Neuronal stem cell (in vitro differentiated cells): Measurements from ENCODE around the gene MLXIPL.

ENCODE experiments used
- DNase-seq: peaks from one replicate; pipeline ENCODE4 v3.0.0-alpha.2; 2013; ENCODE audit warnings: low spot score
- H2AFZ ChIP-seq: one replicate; pipeline ENCODE4 v1.6.1; 2013; ENCODE audit warnings: mild to moderate bottlenecking, low read length, inconsistent platforms
- H2AK5ac ChIP-seq: 2 replicates; pipeline ENCODE4 v1.6.1; 2013; ENCODE audit warnings: low read depth, mild to moderate bottlenecking, inconsistent platforms, low read length, moderate library complexity, mixed read lengths
- H2BK120ac ChIP-seq: 2 replicates; pipeline ENCODE4 v1.6.1; 2013; ENCODE audit warnings: low read depth, mild to moderate bottlenecking, inconsistent platforms, low read length, moderate library complexity, mixed read lengths
- H2BK12ac ChIP-seq: one replicate; pipeline ENCODE4 v1.6.1; 2013; ENCODE audit warnings: low read length, inconsistent platforms
- H2BK15ac ChIP-seq: 2 replicates; pipeline ENCODE4 v1.6.1; 2013; ENCODE audit warnings: mild to moderate bottlenecking, low read length, inconsistent platforms, mixed read lengths
- H2BK5ac ChIP-seq: one replicate; pipeline ENCODE4 v1.6.1; 2013; ENCODE audit warnings: inconsistent platforms, mild to moderate bottlenecking, low read length, moderate library complexity
- H3K14ac ChIP-seq: one replicate; pipeline ENCODE4 v1.6.1; 2013; ENCODE audit warnings: low read length, inconsistent platforms
- H3K18ac ChIP-seq: 2 replicates; pipeline ENCODE4 v1.6.1; 2013; ENCODE audit warnings: low read length, inconsistent platforms
- H3K23ac ChIP-seq: 2 replicates; pipeline ENCODE4 v1.6.1; 2013; ENCODE audit warnings: low read depth, mild to moderate bottlenecking, mixed read lengths, low read length, inconsistent platforms; ENCODE audit not compliant: poor library complexity
- H3K27ac ChIP-seq: replicated peaks from 3 replicates; pipeline ENCODE4 v1.5.1; 2013; ENCODE audit warnings: low read length, inconsistent platforms
- H3K27me3 ChIP-seq, 3 experiments: 2 replicates each; pipeline ENCODE4 v1.6.1; 2013; ENCODE audit warnings: low read length in 3 of 3, mild to moderate bottlenecking in 2 of 3, inconsistent platforms in 1 of 3, low read depth in 1 of 3, mixed read lengths in 1 of 3, moderate library complexity in 1 of 3; ENCODE audit not compliant: control insufficient read depth in 3 of 3, insufficient read depth in 3 of 3
- H3K36me3 ChIP-seq, 2 donors: replicated peaks in 1 of 2; 2 replicates each; pipeline ENCODE4 v1.6.1; 2013; ENCODE audit warnings: low read length in 2 of 2; ENCODE audit not compliant: control insufficient read depth in 2 of 2, insufficient read depth in 2 of 2
- H3K4ac ChIP-seq: 2 replicates; pipeline ENCODE4 v1.6.1; 2013; ENCODE audit warnings: inconsistent platforms, mild to moderate bottlenecking, low read length, moderate library complexity
- H3K4me1 ChIP-seq, 2 donors: 1 replicate in 1 of 2; 2 replicates in 1 of 2; pipeline ENCODE4 v1.6.1; 2013; ENCODE audit warnings: low read length in 2 of 2, low read depth in 1 of 2; ENCODE audit not compliant: control insufficient read depth in 2 of 2, insufficient read depth in 1 of 2
- H3K4me2 ChIP-seq: one replicate; pipeline ENCODE4 v1.6.1; 2013; ENCODE audit warnings: mild to moderate bottlenecking, low read length, inconsistent platforms; ENCODE audit not compliant: insufficient read depth, poor library complexity, severe bottlenecking
- H3K4me3 ChIP-seq, 2 donors: 2 replicates each; pipeline ENCODE4 v1.5.1; 2013; ENCODE audit warnings: low read length in 2 of 2, mild to moderate bottlenecking in 2 of 2, inconsistent platforms in 1 of 2, moderate library complexity in 1 of 2
- H3K79me1 ChIP-seq: one replicate; pipeline ENCODE4 v1.6.1; 2013; ENCODE audit warnings: low read depth, mild to moderate bottlenecking, inconsistent platforms, low read length, moderate library complexity
- H3K9ac ChIP-seq: one replicate; pipeline ENCODE4 v1.6.1; 2013; ENCODE audit warnings: mild to moderate bottlenecking, low read depth, low read length, inconsistent platforms; ENCODE audit not compliant: poor library complexity
- H3K9me3 ChIP-seq, 2 donors: replicated peaks in 1 of 2; 2 replicates each; pipeline versions ENCODE3 to v1.6.1; 2013; ENCODE audit warnings: low read length in 2 of 2, mild to moderate bottlenecking in 2 of 2, inconsistent platforms in 1 of 2, low read depth in 1 of 2, mixed read lengths in 1 of 2, moderate library complexity in 1 of 2; ENCODE audit not compliant: control insufficient read depth in 2 of 2, insufficient read depth in 1 of 2
- H4K8ac ChIP-seq: one replicate; pipeline ENCODE4 v1.6.1; 2013; ENCODE audit warnings: low read depth, mild to moderate bottlenecking, inconsistent platforms, low read length, moderate library complexity
- H4K91ac ChIP-seq: one replicate; pipeline ENCODE4 v1.6.1; 2013; ENCODE audit warnings: low read length, low read depth, mild to moderate bottlenecking, inconsistent platforms; ENCODE audit not compliant: poor library complexity
- WGBS, 2 donors: extraction: QIAGEN DNeasy Blood & Tissue Kit; methylation state at CpG; one replicate each; pipeline ENCODE4 v1.1.7; 2013; ENCODE audit warnings: missing lambda C conversion rate in 2 of 2, mixed read lengths in 1 of 2; ENCODE audit not compliant: insufficient read length in 2 of 2, insufficient replicate concordance in 1 of 2; ENCODE audit errors: extremely low coverage in 2 of 2; 5-methylcytosine and 5-hydroxymethylcytosine counted together

The MLXIPL gene

DNA sequence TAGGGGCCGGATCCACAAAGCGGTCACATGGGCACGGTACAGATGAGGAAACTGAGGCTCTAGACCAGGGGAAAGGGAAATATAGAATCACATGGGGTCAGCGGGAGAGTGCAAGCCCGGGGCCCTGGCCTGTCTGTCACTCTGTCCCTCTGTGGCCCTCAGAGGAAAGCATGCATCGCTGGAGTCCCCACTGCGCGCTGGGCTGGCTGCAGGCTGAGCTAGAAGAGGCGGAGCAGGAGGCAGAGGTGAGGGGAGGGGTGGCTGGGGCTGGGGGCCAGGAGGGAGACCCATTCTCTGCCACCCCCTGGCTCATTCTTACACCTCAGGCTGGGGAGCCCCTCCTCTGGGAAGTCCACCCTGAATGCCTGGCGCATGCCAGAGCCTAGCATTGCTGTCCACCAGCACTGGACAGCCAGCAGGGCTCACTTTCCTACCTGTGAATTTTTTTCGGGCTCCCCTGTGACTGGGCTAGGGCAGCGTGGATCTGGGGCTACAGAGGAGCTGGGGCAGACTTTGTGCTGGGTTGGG is 45.6 kb upstream of the MLXIPL start:
- WGBS, 2 donors: no CpG with 5 or more reads among the region's 12 CpGs
- H3K14ac ChIP-seq: peak overlapping the region; percentile 63
- peak overlapping the region; percentile 97 for H2AK5ac ChIP-seq
- no peak overlapping the region for H4K8ac ChIP-seq
- no peak overlapping the region for H3K4ac ChIP-seq
- no peak for DNase-seq
- no peak overlapping the region for H3K9ac ChIP-seq
- H3K4me2 ChIP-seq: no peak overlapping the region
- peak overlapping the region; percentile 0 for H2BK15ac ChIP-seq
- H2AFZ ChIP-seq: no peak overlapping the region
- H3K27ac ChIP-seq: no peak overlapping the region
- peaks cover 0 to 4% (median 0%) of the 10 kb centered on the region in 3 experiments for H3K27me3 ChIP-seq
- peaks cover 0 to 13% of the 10 kb centered on the region in 2 donors for H3K4me1 ChIP-seq
- no peak overlapping the region for H3K4me3 ChIP-seq
- H3K36me3 ChIP-seq: peaks cover 7 to 13% of the 10 kb centered on the region in 2 donors
- H3K18ac ChIP-seq: no peak overlapping the region
- H3K9me3 ChIP-seq: no peaks in the 10 kb centered on the region
- H2BK120ac ChIP-seq: no peak overlapping the region
- H2BK5ac ChIP-seq: no peak overlapping the region
- H3K79me1 ChIP-seq: peaks cover 9% of the 10 kb centered on the region
- H2BK12ac ChIP-seq: no peak overlapping the region
- no peak overlapping the region for H4K91ac ChIP-seq
- H3K23ac ChIP-seq: peak overlapping the region; percentile 12

DNA sequence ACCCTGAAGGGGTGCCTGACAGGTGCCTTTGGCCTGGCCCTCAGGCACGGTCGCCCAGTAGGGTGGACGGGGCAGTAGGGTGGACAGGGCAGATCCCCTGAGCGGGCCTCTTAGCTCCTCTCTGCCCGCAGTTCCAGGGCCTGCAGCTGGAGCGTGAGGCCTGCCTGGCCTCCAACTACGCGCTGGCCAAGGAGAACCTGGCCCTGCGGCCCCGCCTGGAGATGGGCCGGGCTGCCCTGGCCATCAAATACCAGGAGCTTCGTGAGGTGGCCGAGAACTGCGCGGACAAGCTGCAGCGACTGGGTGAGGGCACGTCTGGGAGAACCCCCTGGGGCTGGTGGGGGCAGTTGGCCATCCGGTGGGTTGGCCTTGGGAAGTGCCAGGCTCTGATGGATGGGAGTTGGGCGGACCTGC is 45.0 kb upstream of the MLXIPL start:
- Histone ChIP-seq H2BK12ac (peak overlapping the region; percentile 73), H2BK120ac (no peak overlapping the region), H3K4me1 (peaks cover 4 to 15% of the 10 kb centered on the region in 2 donors), H3K4me3 (peak overlapping the region in 1 of 2 donors; percentile 79), H4K91ac (no peak overlapping the region), H2BK15ac (peak overlapping the region; percentile 0), H3K27ac (no peak overlapping the region), H2AFZ (no peak overlapping the region), H3K14ac (no peak overlapping the region), H3K36me3 (peaks cover 7 to 13% of the 10 kb centered on the region in 2 donors), H2AK5ac (peak overlapping the region; percentile 97), H3K79me1 (peaks cover 9% of the 10 kb centered on the region), H3K18ac (peak overlapping the region; percentile 66), H4K8ac (no peak overlapping the region), H3K4ac (no peak overlapping the region), H3K4me2 (peak overlapping the region; percentile 23), H3K23ac (peak overlapping the region; percentile 97), H3K9me3 (no peaks in the 10 kb centered on the region), H3K27me3 (peaks cover 0 to 4% (median 0%) of the 10 kb centered on the region in 3 experiments), H2BK5ac (peak overlapping the region; percentile 87), H3K9ac (no peak overlapping the region)
- DNase-seq: no peak
- WGBS, 2 donors: no CpG with 5 or more reads among the region's 19 CpGs

DNA sequence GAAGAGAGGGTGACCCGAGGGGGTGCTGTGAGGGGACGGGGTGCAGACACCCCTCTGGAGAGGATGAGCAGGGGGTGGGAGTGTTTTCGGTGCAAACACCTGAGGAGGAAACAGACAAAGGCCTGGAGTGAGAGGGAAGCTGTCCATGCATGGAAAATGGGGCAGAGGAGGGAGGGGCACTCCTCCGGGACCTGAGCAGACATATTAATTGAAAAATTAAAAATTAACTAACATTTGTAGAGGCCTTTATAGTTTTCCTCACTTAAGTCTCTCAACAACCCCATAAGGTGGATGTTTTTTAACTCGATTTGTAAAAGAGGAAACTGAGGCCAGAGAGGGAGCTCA is 44.5 kb upstream of the MLXIPL start:
- Histone ChIP-seq H2BK12ac (no peak overlapping the region), H2AFZ (peak overlapping the region; percentile 72), H4K8ac (no peak overlapping the region), H3K79me1 (peaks cover 9% of the 10 kb centered on the region), H3K18ac (peak overlapping the region; percentile 92), H3K27me3 (peaks cover 0 to 4% (median 0%) of the 10 kb centered on the region in 3 experiments), H3K4me3 (peak overlapping the region; percentile 79 to 93), H3K14ac (peak overlapping the region; percentile 94), H2AK5ac (peak overlapping the region; percentile 94), H4K91ac (no peak overlapping the region), H3K23ac (peak overlapping the region; percentile 85), H3K27ac (no peak overlapping the region), H3K9me3 (no peaks in the 10 kb centered on the region), H2BK15ac (no peak overlapping the region), H3K4me2 (peak overlapping the region; percentile 91), H3K36me3 (peaks cover 7 to 13% of the 10 kb centered on the region in 2 donors), H2BK120ac (no peak overlapping the region), H3K9ac (peak overlapping the region; percentile 88), H3K4me1 (peaks cover 5 to 17% of the 10 kb centered on the region in 2 donors), H2BK5ac (peak overlapping the region; percentile 87), H3K4ac (peak overlapping the region; percentile 93)
- DNase-seq: no peak
- WGBS, 2 donors: no CpG with 5 or more reads among the region's 5 CpGs

DNA sequence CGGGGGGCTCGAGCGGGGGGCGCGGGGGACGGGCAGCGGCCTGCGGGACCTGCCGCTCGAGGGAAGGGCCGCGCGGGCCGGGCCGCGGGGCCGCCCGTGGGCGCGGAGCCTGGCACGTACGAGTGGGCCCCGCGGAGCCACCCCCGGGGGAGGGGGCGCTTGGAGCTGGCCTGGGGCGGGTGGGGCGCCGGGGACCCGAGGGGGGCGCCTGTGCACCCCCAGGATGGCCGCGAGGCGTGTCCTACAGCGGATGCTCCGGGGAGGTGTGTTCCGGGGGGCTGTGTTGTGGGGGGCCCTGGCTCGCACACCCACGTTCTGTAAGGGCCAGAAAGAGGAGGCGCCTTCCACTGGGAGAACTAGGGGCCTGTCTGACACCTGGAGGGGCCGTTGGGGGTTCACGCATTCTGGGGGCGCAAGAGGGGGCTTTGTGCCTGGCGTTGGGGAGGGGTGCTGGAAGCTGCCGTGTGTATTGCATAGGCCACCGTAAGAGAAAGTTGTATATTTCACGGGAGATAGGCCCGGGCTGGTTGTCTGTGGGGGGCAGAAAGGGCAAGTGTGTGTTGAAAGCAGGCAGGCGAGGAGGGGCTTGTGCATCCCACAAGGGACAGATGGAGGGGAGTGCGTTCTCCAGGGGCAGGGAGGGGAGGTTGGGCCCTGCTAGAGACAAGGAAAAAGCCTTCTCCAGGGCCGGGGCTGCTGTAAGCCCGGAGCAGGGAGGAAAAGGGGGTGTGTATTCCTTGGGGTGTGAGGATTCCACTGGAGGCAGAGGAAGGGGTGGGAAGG is 44.0 kb upstream of the MLXIPL start:
- peak overlapping the region; percentile 49 for H2BK15ac ChIP-seq
- peaks cover 0 to 4% (median 0%) of the 10 kb centered on the region in 3 experiments for H3K27me3 ChIP-seq
- H4K8ac ChIP-seq: peak overlapping the region; percentile 17
- peaks cover 9% of the 10 kb centered on the region for H3K79me1 ChIP-seq
- H3K18ac ChIP-seq: peak overlapping the region; percentile 97
- peak overlapping the region; percentile 93 for H3K4ac ChIP-seq
- H3K4me3 ChIP-seq: peak overlapping the region; percentile 79 to 93
- H2BK120ac ChIP-seq: peak overlapping the region; percentile 61
- peaks cover 0 to under 1% of the 10 kb centered on the region in 2 donors for H3K9me3 ChIP-seq
- H3K27ac ChIP-seq: peak overlapping the region; percentile 49
- H3K14ac ChIP-seq: peak overlapping the region; percentile 94
- H3K23ac ChIP-seq: peak overlapping the region; percentile 85
- H2AK5ac ChIP-seq: peak overlapping the region; percentile 94
- no CpG with 5 or more reads among the region's 52 CpGs for WGBS, 2 donors
- peaks cover 5 to 17% of the 10 kb centered on the region in 2 donors for H3K4me1 ChIP-seq
- peaks cover 7 to 13% of the 10 kb centered on the region in 2 donors for H3K36me3 ChIP-seq
- H3K9ac ChIP-seq: peak overlapping the region; percentile 91
- H2BK12ac ChIP-seq: no peak overlapping the region
- no peak for DNase-seq
- H2BK5ac ChIP-seq: peak overlapping the region; percentile 87
- H4K91ac ChIP-seq: peak overlapping the region; percentile 7
- H2AFZ ChIP-seq: peak overlapping the region; percentile 72
- H3K4me2 ChIP-seq: peak overlapping the region; percentile 91
